ENCODE measurements around the gene C2CD4A.

The C2CD4A gene

DNA sequence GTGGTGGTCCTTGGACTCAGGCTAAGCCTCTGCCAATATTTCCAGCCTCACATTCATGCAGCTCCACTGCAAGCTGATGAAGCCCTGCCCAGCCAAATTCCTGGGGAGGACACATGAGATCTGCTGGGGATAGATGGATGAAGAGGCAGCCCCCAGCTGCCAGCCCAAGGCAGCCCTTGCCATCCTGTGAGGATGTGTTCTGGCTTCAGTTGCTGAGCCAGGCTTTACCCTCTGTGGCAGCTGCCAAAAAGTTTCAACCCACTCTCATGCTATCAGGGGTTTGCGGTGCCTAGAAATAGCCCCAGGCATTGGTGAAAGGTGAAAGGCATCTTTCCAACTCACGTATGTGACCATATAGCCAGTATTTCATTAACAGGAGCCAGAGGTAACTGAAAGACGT, 37.6 kb downstream of the C2CD4A start:
- no peak for FAIRE-seq

DNA sequence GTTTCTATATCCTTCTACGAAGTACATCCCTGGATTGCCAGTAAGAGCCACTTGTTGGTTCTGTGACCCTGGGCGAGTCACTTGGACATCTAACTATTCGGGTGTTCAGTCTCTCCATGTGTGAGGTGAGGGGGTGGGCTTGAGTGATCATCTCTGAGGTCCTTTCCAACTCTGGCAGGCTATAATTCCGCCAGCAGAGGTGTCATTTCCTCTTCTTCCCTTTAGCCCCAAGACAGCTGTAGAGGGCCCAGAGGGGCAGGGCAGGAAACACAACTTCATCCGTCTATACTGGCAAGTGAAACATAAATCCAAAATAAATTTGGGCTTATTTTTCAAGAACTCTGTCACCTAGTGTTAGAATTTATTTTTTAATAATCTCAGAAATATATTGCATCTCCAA, 38.1 kb downstream of the C2CD4A start:
- FAIRE-seq, result no peak

DNA sequence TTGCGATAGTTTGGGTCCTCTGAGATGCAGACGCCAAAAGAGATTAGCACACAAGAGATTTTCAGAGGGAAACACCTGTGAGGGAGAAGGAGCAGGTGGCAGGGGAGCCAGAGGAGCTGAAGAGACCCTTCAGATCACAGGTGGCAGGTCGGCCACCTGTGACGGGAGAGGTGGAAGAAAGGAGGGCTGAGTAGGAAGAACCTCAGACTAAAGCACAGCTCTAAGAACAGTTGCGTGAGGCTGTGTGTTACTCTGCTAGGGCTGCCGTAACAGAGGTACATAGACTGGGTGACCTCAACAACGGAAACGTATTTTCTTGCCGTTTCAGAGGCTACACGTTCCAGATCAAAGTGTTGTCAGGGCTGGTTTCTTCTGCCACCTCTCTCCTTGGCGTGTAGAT, 38.5 kb downstream of the C2CD4A start:
- no peak for FAIRE-seq

GRCh38 chr15:62106096-62106495, 39.3 kb downstream of the C2CD4A start:
- no peak for FAIRE-seq

DNA sequence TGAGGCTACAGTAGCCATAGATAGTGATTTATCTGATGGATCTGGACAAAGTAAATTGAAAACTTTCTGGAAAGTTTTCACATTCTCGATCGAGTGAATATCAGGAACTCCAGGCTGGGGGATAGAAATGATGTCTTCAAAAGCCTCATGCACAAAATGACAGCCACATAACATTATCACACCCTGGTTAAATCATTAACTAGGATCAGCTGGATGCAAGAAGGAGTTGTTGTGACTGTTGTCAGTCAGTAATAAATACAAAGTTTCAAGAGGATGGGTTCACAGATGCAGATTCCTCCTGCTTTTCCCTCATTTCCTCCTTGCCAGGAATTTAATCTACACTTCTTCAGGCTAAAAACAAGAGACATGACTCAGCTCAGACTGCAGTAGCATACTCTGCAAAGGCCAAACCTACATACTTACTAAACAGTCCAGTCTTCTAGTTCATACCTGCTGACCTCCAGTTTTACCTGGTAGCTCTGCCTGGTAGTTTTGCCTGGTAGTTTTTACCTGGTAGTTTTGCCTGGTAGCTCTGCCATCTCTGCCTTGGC, 40.9 kb downstream of the C2CD4A start:
- FAIRE-seq, result no peak

DNA sequence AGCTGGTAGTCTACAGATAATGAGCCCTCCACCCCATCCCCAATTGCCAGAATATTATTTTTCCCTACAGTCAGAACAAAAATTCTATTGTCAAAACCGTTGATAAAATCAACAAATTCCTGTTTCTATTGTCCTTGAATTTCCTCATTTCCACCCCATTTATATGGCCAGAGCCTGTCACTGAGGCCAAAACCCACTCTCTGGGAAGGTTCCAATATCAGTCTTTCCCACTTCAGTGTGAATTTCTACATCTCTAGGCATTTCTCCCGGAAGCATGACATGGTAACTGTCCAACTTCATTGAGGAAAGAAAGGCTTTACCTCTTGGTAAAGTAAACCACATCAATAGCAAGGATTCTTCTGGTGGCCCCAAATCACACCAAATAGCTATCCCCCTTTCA, 41.6 kb downstream of the C2CD4A start:
- FAIRE-seq, result no peak

GRCh38 chr15:62109437-62109836, 42.7 kb downstream of the C2CD4A start:
- no peak for FAIRE-seq

GRCh38 chr15:62109982-62110851, 43.4 kb downstream of the C2CD4A start:
- no peak for FAIRE-seq

- no peak for FAIRE-seq
Measured at GRCh38 chr15:62112081-62112480, 45.3 kb downstream of the C2CD4A start.

GRCh38 chr15:62112616-62113593, 46.1 kb downstream of the C2CD4A start:
- no peak for FAIRE-seq

GRCh38 chr15:62115847-62116246, 49.1 kb downstream of the C2CD4A start:
- no peak for FAIRE-seq

GRCh38 chr15:62118520-62119226, 51.9 kb downstream of the C2CD4A start:
- no peak for FAIRE-seq

DNA sequence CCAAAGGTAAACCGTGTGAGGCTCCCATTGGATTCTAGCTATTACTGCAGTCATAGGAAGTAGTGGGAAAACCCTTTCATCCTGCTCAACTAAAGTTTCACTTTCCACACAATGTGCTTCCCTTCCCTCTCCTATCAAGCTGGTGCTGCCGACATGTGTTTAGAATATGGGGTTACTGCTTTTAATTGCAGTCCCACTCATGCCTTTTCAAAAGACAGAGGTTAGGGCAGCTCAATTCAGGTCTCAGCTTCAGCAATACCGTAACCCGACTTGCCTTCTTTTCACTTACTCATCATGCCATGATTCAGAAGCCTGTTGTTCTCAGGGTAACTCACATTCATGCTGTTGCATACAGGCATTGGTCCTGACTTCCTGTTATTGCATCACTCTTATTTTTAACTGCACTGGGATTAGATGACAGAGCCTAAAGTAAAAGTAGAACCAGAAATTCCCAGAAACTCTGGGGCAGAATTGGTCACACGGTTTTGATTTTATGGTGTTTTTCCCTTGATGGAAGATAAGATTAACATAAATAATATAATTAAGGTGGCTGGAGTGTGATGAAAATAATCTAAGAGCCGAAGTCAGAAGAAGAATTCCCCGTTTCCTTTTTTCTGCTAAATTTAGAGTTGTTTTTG, 52.6 kb downstream of the C2CD4A start:
- no peak for FAIRE-seq

GRCh38 chr15:62119874-62120273, 53.1 kb downstream of the C2CD4A start:
- no peak for FAIRE-seq

Measured in colon (tissue), 2 donors.